NB4 (cell line): ENCODE results near the gene CEP20.

Experiments
- MYC ChIP-seq: IDR thresholded peaks from 2 replicates; pipeline ENCODE4 v1.6.1; 2011; ENCODE audit warnings: low read depth, low read length
- POLR2A ChIP-seq: IDR thresholded peaks from 2 replicates; pipeline ENCODE4 v1.6.1; 2011; ENCODE audit warnings: mild to moderate bottlenecking; ENCODE audit not compliant: insufficient read length; ENCODE audit errors: extremely low read depth
- TF ChIP-seq, protein P1 (sequence below): IDR thresholded peaks from one replicate; pipeline ENCODE4 v1.5.1; 2012; ENCODE audit warnings: low read depth, low read length
- TF ChIP-seq, protein P2 (sequence below): IDR thresholded peaks from 2 replicates; pipeline ENCODE4 v1.6.1; 2011; ENCODE audit warnings: low read depth, low read length

DNA sequence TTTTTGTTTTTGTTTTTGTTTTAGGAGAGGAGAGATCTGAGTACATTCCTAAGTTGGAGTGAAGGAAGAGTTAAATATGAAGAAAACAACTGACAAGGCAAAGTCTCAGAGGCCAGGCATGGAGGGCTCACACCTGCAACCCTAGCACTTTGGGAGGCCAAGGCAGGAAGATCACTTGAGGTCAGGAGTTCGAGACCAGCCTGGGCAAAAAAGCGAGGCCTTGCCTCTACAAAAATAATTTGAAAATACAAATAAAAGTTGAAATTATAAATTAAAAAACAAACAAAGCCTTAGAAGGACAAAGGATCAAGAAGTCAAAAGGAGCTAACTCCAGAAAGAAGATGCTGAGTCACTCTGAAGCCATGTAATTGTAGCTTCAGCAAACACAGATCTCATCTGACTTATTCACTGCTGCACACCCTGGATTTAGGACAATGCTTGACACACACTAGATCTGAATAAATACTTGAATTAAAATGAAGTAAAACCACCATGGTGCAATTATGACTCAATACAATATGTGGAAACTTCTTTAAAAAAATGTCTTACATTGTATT, 9.1 kb downstream of the CEP20 start:
- TF ChIP-seq, protein P1, sequence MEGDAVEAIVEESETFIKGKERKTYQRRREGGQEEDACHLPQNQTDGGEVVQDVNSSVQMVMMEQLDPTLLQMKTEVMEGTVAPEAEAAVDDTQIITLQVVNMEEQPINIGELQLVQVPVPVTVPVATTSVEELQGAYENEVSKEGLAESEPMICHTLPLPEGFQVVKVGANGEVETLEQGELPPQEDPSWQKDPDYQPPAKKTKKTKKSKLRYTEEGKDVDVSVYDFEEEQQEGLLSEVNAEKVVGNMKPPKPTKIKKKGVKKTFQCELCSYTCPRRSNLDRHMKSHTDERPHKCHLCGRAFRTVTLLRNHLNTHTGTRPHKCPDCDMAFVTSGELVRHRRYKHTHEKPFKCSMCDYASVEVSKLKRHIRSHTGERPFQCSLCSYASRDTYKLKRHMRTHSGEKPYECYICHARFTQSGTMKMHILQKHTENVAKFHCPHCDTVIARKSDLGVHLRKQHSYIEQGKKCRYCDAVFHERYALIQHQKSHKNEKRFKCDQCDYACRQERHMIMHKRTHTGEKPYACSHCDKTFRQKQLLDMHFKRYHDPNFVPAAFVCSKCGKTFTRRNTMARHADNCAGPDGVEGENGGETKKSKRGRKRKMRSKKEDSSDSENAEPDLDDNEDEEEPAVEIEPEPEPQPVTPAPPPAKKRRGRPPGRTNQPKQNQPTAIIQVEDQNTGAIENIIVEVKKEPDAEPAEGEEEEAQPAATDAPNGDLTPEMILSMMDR: no peak
- TF ChIP-seq POLR2A (no peak), MYC (no peak)
- TF ChIP-seq, protein P2, sequence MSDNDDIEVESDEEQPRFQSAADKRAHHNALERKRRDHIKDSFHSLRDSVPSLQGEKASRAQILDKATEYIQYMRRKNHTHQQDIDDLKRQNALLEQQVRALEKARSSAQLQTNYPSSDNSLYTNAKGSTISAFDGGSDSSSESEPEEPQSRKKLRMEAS: no peak
